ENCODE data around the gene CFAP298.

CFAP298 gene

DNA sequence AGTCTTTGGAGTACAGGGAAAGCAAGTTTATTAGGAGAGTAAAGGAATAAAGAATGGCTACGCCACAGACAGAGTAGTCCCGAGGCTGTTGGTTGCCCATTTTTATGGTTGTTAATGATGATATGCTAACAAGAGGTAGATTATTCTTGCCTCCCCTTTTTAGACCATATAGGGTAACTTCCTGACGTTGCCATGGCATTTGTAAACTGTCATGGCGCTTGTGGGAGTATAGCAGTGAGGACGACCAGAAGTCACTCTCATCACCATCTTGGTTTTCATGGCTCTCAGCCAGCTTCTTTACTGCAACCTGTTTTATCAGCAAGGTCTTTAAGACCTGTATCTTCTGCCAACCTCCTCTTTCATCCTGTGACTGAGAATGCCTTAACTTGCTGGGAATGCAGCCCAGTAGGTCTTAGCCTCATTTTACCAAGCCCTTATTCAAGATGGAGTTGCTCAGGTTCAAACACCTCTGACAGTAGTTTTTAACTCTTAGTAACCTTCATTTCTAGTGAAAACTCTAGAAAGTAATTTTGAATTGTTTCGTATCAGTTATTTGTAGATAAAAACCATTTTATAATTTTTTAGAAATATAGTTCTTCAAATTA lies 53.1 kb downstream of the CFAP298 start:
- in situ Hi-C loops (cut with HindIII; ENCODE audit: low sequenced_read_pairs) = no loop called here
- no peak overlapping the region for H3K4me3 ChIP-seq (ENCODE audit: low read depth, low read length)
- TF ChIP-seq, protein P1, sequence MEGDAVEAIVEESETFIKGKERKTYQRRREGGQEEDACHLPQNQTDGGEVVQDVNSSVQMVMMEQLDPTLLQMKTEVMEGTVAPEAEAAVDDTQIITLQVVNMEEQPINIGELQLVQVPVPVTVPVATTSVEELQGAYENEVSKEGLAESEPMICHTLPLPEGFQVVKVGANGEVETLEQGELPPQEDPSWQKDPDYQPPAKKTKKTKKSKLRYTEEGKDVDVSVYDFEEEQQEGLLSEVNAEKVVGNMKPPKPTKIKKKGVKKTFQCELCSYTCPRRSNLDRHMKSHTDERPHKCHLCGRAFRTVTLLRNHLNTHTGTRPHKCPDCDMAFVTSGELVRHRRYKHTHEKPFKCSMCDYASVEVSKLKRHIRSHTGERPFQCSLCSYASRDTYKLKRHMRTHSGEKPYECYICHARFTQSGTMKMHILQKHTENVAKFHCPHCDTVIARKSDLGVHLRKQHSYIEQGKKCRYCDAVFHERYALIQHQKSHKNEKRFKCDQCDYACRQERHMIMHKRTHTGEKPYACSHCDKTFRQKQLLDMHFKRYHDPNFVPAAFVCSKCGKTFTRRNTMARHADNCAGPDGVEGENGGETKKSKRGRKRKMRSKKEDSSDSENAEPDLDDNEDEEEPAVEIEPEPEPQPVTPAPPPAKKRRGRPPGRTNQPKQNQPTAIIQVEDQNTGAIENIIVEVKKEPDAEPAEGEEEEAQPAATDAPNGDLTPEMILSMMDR (IDR thresholded peaks at IDR 0.05; ENCODE audit: low read depth, low read length) = no peak
- DNase-seq (ENCODE audit: low read depth, low spot score) = no peak

DNA sequence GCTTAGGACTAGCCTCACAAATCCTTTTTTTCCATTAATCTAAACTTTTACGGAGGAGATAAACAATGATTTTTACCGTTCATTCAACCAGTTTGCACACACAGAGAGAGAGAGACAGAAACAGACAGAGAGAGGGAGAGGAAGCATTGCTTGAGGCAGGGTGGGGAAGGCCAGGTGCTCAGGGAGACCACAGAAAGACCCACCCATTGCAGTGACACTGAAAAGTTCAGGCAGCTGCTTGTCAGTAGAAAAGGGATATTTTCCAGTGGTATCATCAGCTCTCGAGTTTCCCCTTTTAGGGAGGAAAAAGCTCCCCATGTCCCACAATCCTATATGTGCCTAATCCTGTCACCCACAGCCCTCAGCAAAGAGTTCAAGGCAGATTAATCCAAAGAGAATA lies 54.1 kb downstream of the CFAP298 start:
- TF ChIP-seq, protein P1 (IDR thresholded peaks at IDR 0.05; ENCODE audit: low read depth, low read length) = no peak
- in situ Hi-C loops (cut with HindIII; ENCODE audit: low sequenced_read_pairs) = no loop called here
- no peak for DNase-seq (ENCODE audit: low read depth, low spot score)
- no peak overlapping the region for H3K4me3 ChIP-seq (ENCODE audit: low read depth, low read length)

DNA sequence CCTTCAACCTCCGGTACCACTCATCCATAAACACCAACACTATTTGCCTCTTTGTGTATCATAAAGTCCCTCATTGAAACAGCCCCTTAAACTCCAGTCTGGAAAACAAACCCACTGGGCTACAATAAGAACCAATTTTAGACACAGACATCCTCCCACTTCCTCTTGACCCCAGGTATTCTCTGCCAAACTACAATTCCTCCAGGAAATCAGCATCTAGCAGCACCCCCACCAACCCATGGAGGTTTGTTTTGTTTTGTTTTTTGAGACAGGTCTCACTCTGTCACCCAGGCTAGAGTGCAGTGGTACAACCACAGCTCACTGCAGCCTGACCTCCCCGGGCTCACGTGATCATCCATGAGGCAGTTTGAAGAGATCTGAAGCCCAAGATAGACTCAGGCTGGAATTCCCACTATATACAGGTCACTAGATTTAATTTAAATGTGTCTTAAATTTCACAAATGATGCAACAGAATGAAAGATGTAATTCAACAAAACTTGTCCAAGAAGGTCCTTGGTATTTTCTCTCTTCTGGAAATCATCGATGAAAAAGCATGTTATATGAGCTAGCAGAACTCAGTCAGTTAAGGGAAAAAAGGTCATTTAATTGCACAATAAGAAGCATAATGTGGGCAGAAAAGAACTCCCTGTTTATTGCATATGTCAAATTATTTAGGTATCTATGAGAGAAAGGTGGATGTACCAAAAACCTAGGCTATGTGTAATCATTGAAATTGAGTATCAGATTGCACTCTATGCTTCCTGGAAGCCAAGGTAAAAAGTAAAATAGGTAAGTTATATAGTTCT lies 57.1 kb downstream of the CFAP298 start:
- in situ Hi-C loops (cut with HindIII; ENCODE audit: low sequenced_read_pairs) = no loop called here
- no peak overlapping the region for H3K4me3 ChIP-seq (ENCODE audit: low read depth, low read length)
- TF ChIP-seq, protein P1 (IDR thresholded peaks at IDR 0.05; ENCODE audit: low read depth, low read length) = no peak
- no peak for DNase-seq (ENCODE audit: low read depth, low spot score)

DNA sequence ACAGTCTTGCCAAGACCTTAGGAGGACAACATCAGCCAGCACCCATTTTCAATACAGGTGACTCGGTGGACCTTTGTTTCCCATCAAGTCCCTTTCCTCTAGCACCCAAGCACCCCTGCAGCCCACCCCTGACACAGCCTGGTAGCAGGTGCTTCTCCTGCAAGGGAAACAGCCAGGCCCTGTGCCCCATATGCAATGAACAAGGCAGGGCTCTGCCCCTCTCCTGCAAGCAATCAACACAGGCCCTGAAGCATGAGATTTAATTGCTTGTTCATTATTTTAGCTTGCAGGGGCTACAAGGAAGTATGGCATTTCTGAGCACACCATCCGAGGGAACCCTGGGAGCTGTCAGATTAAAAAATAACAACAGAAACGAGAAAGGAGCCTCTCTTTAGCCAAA lies 62.3 kb downstream of the CFAP298 start:
- in situ Hi-C loops (cut with HindIII; ENCODE audit: low sequenced_read_pairs) = no loop called here
- TF ChIP-seq, protein P1 (IDR thresholded peaks at IDR 0.05; ENCODE audit: low read depth, low read length) = no peak
- DNase-seq (ENCODE audit: low read depth, low spot score) = no peak
- no peak overlapping the region for H3K4me3 ChIP-seq (ENCODE audit: low read depth, low read length)

DNA sequence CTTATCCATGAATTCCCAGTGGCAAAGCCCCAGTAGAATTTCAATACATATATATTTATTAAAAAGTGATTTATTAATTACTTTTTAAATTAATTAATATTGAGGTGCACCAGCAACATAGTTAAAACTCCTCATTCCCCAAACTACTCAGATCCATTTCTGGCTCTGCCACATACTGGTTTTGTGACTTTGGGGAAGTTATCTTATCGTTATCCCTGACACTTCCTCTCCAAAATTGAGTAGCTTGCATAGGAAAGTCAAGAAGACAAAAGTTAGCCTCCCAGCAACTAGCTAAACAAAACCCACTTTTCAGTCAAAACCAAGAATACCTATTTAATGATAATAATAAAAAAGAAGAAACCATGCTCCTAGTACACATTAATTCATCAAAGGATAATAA lies 62.7 kb downstream of the CFAP298 start:
- no peak overlapping the region for H3K4me3 ChIP-seq (ENCODE audit: low read depth, low read length)
- TF ChIP-seq, protein P1 (IDR thresholded peaks at IDR 0.05; ENCODE audit: low read depth, low read length) = no peak
- no peak for DNase-seq (ENCODE audit: low read depth, low spot score)
- in situ Hi-C loops (cut with HindIII; ENCODE audit: low sequenced_read_pairs) = no loop called here
